Natural killer cell (primary cell): ENCODE data around the gene RAB5IF. TPM values are rescaled to one million over a fixed set of nuclear protein-coding genes. Genes with fewer than 3 reads are reported as not detected.

Experiments used
- ATAC-seq, 3 donors: fragments of 150-1000 bp in 2 of 3; fragments of 200-7000 bp in 1 of 3; cut with Tn5 transposase; 1 replicate in 1 of 3; 2 replicates in 2 of 3; pipeline ENCODE4 v1.10.0; 2021; ENCODE audit warnings: mild to moderate bottlenecking in 2 of 3, moderate library complexity in 2 of 3
- DNase-seq, 2 donors: peaks; one replicate each; pipeline versions ENCODE4 v3.0.0 to v3.0.0-alpha.2; 2013 to 2021; ENCODE audit warnings: mixed read lengths in 1 of 2
- H3K27ac ChIP-seq: one replicate; pipeline ENCODE4 v1.5.1; 2013; ENCODE audit warnings: mild to moderate bottlenecking, low read length
- H3K27me3 ChIP-seq: one replicate; pipeline ENCODE4 v1.6.1; 2013; ENCODE audit warnings: low read length; ENCODE audit not compliant: control insufficient read depth, insufficient read depth
- H3K36me3 ChIP-seq: one replicate; pipeline ENCODE4 v1.6.1; 2013; ENCODE audit warnings: low read length; ENCODE audit not compliant: control insufficient read depth, insufficient read depth
- H3K4me1 ChIP-seq: one replicate; pipeline ENCODE4 v1.6.1; 2013; ENCODE audit warnings: low read length; ENCODE audit not compliant: control insufficient read depth, insufficient read depth
- H3K4me3 ChIP-seq: one replicate; pipeline ENCODE4 v1.5.1; 2013; ENCODE audit warnings: low read length
- H3K9me3 ChIP-seq: one replicate; pipeline ENCODE4 v1.6.1; 2013; ENCODE audit warnings: low read length; ENCODE audit not compliant: control insufficient read depth, insufficient read depth
- H3K27ac Mint-ChIP-seq, 2 donors: one replicate each; pipeline ENCODE4 v1.8.0; 2022; ENCODE audit warnings: mild to moderate bottlenecking in 2 of 2, mixed read lengths in 2 of 2, moderate library complexity in 1 of 2
- H3K27me3 Mint-ChIP-seq, 2 donors: one replicate each; pipeline ENCODE4 v1.8.0; 2022; ENCODE audit warnings: low read depth in 2 of 2, mixed read lengths in 2 of 2
- H3K36me3 Mint-ChIP-seq: one replicate; pipeline ENCODE4 v1.8.0; 2022; ENCODE audit warnings: mixed read lengths
- H3K4me1 Mint-ChIP-seq, 2 donors: one replicate each; pipeline ENCODE4 v1.8.0; 2022; ENCODE audit warnings: mixed read lengths in 2 of 2
- H3K4me3 Mint-ChIP-seq: one replicate; pipeline ENCODE4 v1.8.0; 2022; ENCODE audit warnings: mild to moderate bottlenecking, moderate library complexity, mixed read lengths
- H3K9me3 Mint-ChIP-seq, 2 donors: one replicate each; pipeline ENCODE4 v1.8.0; 2022; ENCODE audit warnings: mixed read lengths in 2 of 2
- WGBS: methylation state at CpG from one replicate; pipeline ENCODE4 v1.1.7; 2013; ENCODE audit warnings: missing lambda C conversion rate; ENCODE audit not compliant: insufficient coverage; 5-methylcytosine and 5-hydroxymethylcytosine counted together
- intact Hi-C: fragments of 100-400 bp; cut with micrococcal nuclease; formaldehyde crosslinking; loops from one replicate; pipeline ENCODE4 v1.14.2; 2022
- total RNA-seq, 4 donors: library from RNA; stranded (reverse); fragments of 120-200 nt in 1 of 4; gene quantifications; one replicate each; pipeline versions ENCODE4 v1.2.3 to v1.2.4, GENCODE V29; 2013 to 2022
- TF ChIP-seq, protein P1 (sequence below): fragments of 200-600 bp; IDR thresholded peaks from one replicate; pipeline ENCODE4 v1.8.0; 2022; ENCODE audit warnings: antibody characterized with exemption

Gene RAB5IF
- total RNA-seq, 3 donors from 2014 or later (not counting 1 experiment from before 2014, with no cell fraction given) = 158 to 265 (median 247) TPM

- H3K27ac Mint-ChIP-seq = peak overlapping the region; percentile 97 to 98
- H3K4me1 Mint-ChIP-seq = peaks cover 50 to 52% of the 10 kb centered on the region in 2 donors
- TF ChIP-seq, protein P1, sequence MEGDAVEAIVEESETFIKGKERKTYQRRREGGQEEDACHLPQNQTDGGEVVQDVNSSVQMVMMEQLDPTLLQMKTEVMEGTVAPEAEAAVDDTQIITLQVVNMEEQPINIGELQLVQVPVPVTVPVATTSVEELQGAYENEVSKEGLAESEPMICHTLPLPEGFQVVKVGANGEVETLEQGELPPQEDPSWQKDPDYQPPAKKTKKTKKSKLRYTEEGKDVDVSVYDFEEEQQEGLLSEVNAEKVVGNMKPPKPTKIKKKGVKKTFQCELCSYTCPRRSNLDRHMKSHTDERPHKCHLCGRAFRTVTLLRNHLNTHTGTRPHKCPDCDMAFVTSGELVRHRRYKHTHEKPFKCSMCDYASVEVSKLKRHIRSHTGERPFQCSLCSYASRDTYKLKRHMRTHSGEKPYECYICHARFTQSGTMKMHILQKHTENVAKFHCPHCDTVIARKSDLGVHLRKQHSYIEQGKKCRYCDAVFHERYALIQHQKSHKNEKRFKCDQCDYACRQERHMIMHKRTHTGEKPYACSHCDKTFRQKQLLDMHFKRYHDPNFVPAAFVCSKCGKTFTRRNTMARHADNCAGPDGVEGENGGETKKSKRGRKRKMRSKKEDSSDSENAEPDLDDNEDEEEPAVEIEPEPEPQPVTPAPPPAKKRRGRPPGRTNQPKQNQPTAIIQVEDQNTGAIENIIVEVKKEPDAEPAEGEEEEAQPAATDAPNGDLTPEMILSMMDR = no peak
- no peaks in the 10 kb centered on the region for H3K9me3 Mint-ChIP-seq
- Histone ChIP-seq H3K27ac (no peak overlapping the region), H3K36me3 (peaks cover 36% of the 10 kb centered on the region), H3K4me3 (no peak overlapping the region), H3K9me3 (no peaks in the 10 kb centered on the region), H3K4me1 (peaks cover 54% of the 10 kb centered on the region), H3K27me3 (no peaks in the 10 kb centered on the region)
- ATAC-seq = no peak
- H3K4me3 Mint-ChIP-seq = no peak overlapping the region
- H3K27me3 Mint-ChIP-seq = no peaks in the 10 kb centered on the region
- no peaks in the 10 kb centered on the region for H3K36me3 Mint-ChIP-seq
- 93% methylated on average over 3 of the region's 3 CpGs for WGBS
- DNase-seq = no peak
- intact Hi-C loops = loop anchor here (10.0 kb wide), 1 partner anchor 243 kb away; no protein-coding TSS in a partner anchor
These were observed 35.9 kb downstream of the RAB5IF start for GRCh38 chr20:36641506-36641843.

GRCh38 chr20:36642136-36642535 is 36.6 kb downstream of the RAB5IF start:
- ATAC-seq (peak; percentile 18 to 24 (median 20)), DNase-seq (peak in 1 of 2 donors; percentile 26)
- peak overlapping the region; percentile 95 for H3K4me3 Mint-ChIP-seq
- H3K4me1 Mint-ChIP-seq = peaks cover 55 to 57% of the 10 kb centered on the region in 2 donors
- peaks cover 36% of the 10 kb centered on the region for H3K36me3 ChIP-seq
- peaks cover 57% of the 10 kb centered on the region for H3K4me1 ChIP-seq
- no peak overlapping the region for H3K27ac ChIP-seq
- H3K27me3 ChIP-seq = no peaks in the 10 kb centered on the region
- H3K9me3 Mint-ChIP-seq = no peaks in the 10 kb centered on the region
- no peak overlapping the region for H3K4me3 ChIP-seq
- peak overlapping the region; percentile 97 to 98 for H3K27ac Mint-ChIP-seq
- intact Hi-C loops = loop anchor here (10.0 kb wide), 1 partner anchor 243 kb away; no protein-coding TSS in a partner anchor
- whole genome bisulfite sequencing = 20% methylated on average over 5 of the region's 6 CpGs
- TF ChIP-seq, protein P1 = no peak
- no peaks in the 10 kb centered on the region for H3K9me3 ChIP-seq
- no peaks in the 10 kb centered on the region for H3K36me3 Mint-ChIP-seq
- no peaks in the 10 kb centered on the region for H3K27me3 Mint-ChIP-seq

DNA sequence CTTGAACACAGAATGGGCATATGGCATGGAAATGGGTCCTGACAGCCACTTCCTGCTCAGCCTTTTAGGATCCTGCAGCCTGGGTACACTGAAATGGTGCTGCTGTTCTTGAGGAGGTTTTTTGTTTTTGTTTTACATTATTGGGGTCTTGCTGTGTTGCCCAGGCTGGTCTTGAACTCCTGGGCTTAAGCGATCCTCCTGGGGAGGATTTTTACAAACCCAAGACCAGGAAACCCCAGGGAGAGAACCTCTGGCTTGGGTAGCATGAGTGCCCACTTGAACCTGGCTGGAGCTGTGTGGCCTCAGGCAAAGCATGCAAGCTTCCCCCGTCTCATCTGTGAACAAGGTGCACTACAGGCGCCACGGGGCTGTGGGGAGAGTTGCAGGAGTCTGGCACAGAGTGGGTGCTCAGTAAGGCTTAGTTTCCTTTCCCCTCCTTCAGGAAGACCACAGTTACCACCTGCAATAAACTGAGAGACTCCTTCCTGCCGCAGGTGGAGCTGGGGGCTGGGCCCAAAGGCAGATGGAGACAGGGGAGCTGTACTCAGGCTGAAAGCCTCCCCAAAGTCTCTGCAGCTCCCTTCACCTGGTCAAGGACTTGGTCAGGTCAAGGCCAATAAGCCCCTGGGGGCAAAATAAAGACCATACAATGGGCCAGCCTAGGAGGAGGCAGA is 38.6 kb downstream of the RAB5IF start:
- Histone ChIP-seq H3K36me3 (peaks cover 25% of the 10 kb centered on the region), H3K4me1 (peaks cover 57% of the 10 kb centered on the region), H3K27ac (peak overlapping the region; percentile 85), H3K9me3 (no peaks in the 10 kb centered on the region), H3K4me3 (peak overlapping the region; percentile 54), H3K27me3 (no peaks in the 10 kb centered on the region)
- peak overlapping the region; percentile 97 to 98 for H3K27ac Mint-ChIP-seq
- no peaks in the 10 kb centered on the region for H3K27me3 Mint-ChIP-seq
- H3K9me3 Mint-ChIP-seq = no peaks in the 10 kb centered on the region
- H3K4me3 Mint-ChIP-seq = peak overlapping the region; percentile 95
- peaks cover 57 to 59% of the 10 kb centered on the region in 2 donors for H3K4me1 Mint-ChIP-seq
- intact Hi-C loops = loop anchor here (1.0 to 10.0 kb wide), 3 partner anchors 16 to 241 kb away; no protein-coding TSS in a partner anchor
- WGBS = 28% methylated on average over 3 of the region's 5 CpGs
- TF ChIP-seq, protein P1 = no peak
- ATAC-seq = peak; percentile 40 to 74 (median 70)
- no peaks in the 10 kb centered on the region for H3K36me3 Mint-ChIP-seq
- DNase-seq = peak; percentile 42 to 81
